NCI-H2081 treated with DMSO at 0.1 percent for 48 hours (cell line): ENCODE results near the gene ZNF217.
"Not testable (repeated sequence)": the region's sequence is repeated elsewhere in the genome, so short reads cannot be mapped to it uniquely, and the experiment has no call there.

Experiments used
- DNase-seq: peaks from one replicate; lab custom pipeline; 2025; lab: John Stamatoyannopoulos, UW

The ZNF217 gene

DNA sequence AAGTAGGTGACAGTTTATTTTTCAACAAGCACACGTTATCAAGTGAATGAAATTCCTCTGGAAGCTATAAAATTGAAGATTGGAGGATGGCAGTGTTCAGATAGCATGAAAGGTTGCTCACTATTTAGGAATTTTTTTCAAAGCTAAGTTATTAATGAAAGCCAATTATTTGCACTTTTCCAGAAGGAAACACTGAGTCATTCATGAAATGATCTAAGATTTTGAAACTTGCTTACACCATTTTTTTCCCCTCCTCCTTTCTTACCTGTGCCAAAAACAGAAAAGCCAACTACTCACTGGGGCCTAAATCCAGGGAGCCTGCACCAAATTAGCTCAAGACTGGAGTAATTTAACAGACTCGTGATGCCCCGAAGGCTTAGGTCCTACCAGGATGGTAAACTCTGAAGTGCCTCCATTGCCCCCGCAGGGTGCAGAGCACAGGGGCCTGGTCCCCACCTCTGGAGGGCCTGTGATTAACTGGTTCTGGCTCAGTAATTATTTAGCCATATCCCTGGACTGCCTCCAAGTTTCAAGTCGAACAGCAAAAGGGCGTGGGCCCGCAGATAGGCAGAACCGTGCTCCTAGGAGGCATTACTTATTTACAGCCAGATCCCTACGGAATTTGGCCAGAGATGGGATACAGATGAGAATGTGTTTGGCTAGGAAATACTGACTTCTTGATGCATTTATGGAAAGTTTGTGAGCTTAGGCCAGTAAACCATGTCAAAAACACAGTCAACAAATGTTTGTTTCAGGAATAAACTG is 28.0 kb upstream of the ZNF217 start:
- no peak for DNase-seq

DNA sequence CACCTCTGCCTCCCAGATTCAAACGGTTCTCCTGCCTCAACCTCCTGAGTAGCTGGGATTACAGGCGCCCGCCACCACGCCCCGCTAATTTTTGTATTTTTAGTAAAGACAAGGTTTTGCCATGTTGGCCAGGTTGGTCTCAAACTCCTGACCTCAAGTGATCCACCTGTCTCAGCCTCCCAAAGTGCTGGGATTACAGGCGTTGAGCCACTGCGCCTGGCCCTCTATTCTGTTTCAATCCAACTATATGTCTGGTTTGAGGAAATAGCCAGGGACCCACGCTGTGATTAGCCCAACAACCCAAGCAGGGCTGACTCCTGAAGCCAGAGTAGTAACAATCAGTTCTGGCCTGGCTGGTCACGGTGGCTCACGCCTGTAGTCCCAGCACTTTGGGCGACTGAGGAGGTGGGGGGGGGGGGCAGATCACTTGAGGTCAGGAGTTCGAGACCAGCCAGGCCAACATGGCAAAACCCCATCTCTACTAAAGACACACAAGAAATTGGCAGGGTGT is 24.9 kb upstream of the ZNF217 start:
- DNase-seq, result not testable (repeated sequence)

DNA sequence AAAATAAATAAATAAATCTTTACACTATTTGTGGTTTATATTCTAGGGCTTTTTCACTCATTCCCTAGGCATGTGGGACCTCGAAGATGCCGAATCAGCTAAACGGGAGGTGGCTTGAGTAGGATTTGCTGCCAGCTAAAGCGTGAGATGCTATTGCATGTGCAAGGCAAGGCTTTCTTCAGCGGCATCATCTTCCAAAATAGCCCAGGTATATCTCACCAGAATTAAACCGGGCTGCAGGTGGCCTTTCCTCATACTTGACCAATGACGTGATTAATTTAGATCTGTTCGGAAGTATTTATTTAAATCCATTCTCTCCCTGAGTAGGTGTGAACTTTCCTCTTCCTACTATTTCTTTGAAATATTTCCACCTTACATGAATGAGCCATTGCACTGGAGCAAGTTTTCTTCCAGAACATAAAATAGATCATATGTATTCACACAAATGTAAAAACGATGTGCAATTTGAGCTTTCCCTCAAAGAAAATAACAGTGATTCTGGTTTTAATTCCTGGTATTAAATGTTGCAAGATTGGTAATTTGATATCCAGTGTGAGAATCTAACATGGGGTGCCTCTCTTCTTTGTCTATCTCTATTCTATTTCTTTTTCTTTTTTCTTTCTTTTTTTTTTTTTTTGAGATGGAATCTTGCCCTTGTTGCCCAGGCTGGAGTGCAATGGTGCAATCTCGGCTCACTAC is 24.3 kb upstream of the ZNF217 start:
- no peak for DNase-seq

DNA sequence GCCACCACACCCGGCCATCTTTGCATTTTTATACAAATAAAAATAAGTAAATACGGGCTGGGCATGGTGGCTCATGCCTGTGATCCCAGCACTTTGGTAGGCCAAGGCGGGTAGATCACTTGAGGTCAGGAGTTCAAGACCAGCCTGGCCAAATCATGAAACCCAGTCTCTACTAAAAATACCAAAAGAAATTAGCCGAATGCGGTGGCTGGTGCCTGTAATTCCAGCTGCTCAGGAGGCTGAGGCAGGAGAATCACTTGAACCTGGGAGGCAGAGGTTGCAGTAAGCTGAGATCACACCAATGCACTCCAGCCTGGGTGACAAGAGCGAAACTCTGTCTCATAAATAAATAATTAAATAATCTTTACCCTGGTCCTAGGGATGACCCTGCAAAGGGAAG is 22.9 kb upstream of the ZNF217 start:
- DNase-seq, result not testable (repeated sequence)

DNA sequence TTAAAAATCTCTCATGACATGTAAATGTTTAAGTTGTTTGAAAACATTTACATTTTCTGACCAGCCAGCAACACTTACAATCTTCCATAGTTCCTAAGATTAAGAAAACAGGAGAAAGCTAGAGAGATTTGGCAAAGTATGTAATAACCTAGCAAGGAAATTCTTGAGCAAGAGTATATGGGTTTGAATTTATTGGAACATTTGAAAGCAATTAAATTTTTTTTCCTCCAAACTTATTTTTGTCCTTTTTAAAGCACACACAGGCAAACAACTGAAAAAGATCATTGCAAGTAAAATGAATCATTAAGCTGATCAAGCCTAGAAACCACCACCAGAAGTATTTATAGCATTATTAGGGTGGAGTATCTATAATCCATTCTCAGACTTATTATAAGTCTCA is 20.1 kb upstream of the ZNF217 start:
- no peak for DNase-seq

DNA sequence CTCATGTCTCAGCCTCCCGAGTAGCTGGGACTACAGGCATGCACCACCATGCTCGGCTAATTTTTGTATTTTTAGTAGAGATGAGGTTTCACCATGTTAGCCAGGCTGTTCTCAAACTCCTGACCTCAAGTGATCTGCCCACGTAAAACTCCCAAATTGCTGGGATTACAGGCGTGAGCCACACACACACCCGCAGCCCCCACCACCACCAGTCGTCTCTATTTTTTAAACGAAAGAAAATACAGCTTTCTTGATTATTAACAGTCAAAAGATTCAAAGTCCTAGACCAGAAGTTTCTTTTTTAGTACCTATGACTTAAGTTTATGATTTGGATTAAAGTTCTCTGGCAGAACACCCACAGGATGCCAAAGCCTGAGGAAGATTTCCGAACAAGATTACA is 18.6 kb upstream of the ZNF217 start:
- DNase-seq, result not testable (repeated sequence)

DNA sequence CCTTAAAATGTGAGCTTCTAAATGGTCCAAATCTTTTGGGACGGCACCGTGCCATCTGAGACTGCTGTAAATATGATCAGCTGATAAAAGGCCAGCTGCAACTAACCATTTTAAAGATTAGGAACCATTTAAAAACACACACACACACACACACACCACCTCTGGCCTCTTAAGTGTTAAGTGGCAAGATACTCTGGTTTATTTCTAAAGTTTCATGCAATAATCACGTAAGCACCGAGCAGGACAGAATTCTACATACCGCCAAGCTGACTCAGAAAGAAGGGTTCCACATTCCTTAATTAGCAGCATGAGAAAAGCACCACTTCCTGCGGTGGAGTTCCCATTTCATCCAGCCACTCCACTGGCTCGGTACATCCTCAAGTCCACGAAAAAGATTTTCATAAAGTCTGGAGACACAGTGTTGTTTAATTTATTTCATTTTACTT is 17.8 kb upstream of the ZNF217 start:
- no peak for DNase-seq

DNA sequence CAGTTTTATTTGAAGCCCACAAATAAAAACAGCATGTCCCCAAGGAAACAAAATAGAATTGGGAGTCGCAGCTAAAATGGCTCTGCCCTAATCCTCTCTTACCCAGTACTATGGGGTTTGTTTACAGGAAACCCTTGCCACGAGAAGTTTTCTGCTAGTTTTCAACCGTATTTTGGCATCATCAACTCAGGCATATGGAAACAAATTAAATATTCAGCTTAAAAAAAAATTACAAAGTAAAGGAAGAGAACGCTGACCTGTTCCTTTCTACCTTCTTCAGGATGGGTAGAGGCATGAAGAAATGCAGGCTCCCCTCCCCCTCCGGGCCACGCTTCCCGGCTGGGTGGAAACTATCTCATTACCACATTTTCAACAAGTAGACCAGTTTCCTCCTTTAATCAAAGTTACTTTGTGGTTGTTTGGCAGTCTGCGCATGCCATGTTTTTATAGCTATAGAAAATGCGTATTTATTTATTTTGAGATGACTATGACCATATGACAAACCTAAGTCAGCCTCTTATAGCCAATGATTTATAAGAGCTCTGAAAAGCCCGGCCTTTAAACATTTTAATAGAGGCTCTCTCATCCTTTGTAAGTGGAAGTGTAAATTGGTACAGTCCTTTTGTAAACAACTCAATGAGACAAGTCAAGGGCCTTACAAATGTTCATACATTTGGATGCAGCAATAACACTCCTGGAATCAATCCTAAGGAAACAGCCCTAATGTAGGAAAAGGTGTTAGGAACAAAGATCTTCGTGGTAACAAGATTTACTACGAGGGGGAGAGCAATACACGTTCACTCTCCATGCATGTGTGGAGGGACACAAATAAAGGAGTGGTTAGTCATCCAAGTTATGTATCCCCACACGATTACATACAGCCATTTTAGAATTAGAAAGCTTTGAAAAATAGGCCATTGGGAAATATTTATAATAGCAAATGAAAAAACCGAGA is 16.1 kb upstream of the ZNF217 start:
- DNase-seq, result no peak

DNA sequence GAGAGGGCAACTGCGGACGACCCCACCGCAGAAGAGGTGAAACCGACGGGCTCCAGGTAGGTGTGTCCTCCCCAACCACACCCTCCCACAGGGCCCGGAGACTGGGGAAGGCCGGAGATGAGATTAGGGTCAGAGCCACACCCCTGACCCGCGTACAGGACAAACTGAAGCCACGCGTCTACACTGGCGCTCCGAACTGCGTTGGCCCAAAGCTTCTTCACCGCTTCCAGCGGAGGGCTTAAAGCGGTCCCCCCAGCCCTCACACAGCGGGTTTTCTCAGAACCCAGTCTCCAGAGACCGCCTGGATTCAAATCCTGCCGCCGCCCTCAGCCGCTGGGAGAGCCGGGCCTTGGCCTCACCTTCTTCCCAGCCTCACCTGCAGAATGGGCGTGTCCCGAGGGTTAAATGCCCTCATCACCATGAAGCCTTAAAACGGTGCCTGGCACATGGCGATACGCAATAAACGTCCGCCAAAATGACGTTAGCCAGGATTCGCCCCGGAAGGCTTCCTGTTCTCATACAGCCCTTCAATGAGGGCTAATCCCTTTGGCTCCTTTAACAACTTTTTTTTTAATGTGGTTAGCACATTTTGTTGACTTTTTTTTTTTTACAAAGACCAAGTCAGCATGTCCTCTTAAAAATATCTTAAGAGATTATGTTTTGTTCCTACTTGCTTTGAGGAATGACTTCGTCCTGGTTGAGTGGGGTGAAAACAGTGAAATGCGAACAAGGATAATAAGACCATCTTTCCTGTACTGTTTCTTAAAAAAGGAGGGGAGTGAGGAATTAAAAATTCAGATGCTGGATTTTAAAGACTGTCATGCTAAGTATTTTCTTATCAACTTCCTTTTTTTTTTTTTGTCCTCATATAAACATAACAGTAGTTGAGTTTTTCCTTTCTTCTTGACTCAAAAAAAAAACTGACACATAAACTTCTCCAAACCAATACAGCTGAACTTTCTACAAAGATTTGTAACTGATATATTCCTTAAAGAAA is 15.1 kb upstream of the ZNF217 start:
- no peak for DNase-seq

DNA sequence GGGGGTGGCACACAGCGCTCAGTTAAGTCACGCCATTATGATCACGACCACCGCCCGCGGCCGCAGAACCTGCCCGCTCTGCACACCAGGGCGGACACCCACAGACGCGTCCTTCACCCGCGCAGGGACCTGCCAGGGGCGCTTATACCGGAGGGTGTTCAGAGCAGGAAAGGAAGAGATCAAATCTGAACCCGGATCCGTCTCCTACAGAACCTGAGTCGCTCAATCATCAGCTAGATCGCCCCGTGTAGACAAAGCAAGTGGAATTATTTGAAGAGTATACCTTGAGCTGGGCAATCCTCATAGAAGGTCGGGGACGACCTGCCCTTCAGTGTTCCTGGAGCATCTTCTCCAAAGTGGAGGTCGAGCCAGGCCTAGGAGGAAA is 14.4 kb upstream of the ZNF217 start:
- no peak for DNase-seq

DNA sequence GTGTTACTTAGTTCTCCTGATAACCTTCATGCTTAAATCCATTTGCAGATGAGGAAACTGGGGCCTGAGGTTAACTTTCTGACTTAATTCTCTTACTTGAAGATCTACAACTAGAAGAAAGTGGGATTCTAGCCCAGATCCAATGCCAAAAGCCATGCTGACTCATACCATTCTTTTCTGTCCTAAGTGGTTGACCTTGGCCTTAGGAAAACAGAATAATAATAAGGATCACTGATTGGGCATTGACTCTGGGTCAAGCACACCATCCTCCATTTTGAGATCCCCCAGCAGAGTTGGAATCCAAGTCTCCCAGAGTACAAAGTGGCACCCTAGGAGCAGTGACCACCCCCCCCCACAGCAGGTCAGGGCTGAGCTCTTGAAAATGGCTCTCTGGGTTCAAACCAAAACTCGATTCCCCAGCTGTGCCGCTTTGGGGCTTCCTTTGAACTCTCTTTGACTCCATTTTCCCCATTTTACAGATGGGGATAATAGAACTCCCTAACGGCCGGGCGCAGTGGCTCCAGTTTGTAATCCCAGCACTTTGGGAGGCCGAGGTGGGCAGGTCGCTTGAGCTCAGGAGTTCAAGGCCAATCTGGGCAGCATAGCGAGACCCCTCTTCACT is 12.8 kb upstream of the ZNF217 start:
- DNase-seq, result no peak

DNA sequence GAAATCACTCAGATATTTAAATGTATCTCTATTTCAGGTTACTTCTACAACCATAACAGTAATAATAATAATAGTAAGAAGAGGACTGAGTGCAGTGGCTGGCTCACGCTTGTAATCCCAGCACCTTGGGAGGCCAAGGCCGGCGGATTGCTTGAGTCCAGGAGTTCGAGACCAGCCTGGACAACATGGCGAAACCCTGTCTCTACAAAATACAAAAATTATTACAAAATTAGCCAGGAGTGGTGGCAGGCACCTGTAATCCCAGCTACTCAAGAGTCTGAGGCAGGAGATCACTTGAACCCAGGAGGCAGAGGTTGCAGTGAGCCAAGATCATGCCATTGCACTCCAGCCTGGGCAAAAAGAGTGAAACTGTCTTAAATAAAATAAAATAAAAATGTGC is 11.8 kb upstream of the ZNF217 start:
- not testable (repeated sequence) for DNase-seq

DNA sequence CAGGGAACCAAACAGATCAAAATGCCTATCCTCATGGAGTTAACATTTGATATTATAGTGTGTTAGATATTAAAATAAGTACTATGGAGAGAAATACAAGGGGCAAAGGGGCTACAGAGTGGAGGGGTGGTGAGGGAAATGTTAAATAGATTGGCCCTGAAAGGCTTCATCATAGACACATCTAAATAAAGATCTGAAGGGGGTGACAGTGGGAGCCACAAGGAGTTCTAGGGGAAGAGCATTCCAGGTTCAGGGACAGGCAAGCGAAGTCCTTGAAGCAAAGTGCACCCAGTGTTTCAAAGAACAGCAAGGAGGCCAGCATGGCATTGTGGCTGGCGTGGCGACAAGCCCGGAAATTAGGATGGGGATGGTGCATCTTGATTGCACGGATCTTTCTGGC is 11.2 kb upstream of the ZNF217 start:
- not testable (repeated sequence) for DNase-seq

DNA sequence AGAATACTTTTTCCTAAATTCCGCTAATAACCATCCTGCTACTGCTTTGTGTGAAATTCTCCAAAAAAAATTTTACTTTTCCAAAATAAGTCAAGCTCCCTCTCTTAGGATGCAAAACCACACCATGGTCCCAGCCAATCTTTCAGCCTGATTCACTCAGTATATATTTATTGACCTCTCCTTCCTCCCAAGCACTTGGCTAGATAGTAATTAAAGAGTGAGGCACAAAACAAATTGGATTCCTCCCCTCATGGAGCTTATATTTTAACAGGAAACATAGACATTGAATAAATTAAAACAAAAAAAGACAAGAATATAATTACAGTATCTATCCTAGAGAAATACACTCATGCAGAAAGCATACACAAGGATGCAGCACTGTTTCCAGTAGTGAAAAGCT is 9.0 kb upstream of the ZNF217 start:
- no peak for DNase-seq

DNA sequence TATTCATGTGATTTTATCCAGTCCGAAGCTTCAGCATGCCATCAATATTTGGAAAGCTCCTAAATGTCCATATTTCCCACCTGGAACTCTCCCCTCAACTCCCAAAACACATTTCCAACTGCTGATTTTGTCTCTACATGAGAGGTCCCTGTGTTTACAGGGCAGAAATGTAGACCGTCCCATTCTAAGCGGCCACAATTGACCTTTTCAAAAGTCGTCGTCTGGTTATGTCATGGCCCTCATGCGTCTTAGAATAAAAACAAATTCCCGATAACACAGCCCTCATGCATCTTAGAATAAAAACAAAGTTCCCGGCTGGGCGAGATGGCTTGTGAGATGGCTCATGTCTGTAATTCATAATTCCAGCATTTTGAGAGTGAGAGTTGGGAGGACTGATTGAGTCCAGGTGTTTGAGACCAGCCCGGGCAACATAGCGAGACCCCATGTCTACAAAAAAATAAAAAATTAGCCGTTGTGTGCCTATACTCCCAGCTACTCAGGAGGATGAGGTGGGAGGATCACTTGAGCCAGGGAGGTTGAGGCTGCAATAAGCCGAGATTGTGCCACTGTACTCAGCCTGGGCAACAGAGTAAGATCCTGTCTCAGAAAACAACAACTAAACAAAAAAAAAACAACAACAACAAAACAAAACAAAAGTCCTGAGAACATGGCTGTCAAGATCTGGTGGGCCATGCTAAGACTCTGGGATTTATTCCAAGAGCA is 6.4 kb upstream of the ZNF217 start:
- no peak for DNase-seq

DNA sequence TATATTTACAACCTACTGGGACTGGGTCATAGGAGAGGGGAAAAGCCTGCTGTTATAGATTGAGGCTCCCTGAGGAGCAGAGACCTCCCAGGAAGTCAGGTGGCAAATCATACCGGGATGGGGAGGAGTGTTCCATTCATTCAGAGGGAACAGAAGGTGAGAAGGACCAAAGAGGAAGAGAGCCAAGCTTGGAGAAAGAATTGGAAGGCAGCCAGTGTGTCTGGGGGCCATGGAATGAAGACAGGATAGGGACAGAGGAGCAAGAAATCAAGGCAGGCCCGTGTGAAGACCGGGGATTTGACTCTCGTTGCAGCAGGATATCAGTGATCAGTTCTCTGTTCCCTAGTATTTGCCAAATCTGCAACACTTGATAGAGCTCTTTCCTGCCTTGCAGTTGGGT is 5.7 kb upstream of the ZNF217 start:
- no peak for DNase-seq

DNA sequence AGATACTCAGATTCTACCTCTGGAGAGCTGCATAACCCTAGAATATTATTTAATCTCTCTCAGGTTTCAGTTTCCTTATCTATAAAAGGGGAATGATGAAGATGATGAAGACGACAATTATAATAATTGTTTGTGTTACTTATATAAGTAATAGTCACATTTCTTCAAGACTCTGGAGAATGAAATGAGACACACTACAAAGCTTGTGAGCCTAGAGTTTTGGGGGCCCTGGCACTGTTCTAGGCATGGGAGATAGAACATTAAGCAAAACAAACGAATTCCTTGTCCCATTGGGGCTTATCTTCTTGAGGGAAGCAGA is 5.4 kb upstream of the ZNF217 start:
- DNase-seq, result no peak

DNA sequence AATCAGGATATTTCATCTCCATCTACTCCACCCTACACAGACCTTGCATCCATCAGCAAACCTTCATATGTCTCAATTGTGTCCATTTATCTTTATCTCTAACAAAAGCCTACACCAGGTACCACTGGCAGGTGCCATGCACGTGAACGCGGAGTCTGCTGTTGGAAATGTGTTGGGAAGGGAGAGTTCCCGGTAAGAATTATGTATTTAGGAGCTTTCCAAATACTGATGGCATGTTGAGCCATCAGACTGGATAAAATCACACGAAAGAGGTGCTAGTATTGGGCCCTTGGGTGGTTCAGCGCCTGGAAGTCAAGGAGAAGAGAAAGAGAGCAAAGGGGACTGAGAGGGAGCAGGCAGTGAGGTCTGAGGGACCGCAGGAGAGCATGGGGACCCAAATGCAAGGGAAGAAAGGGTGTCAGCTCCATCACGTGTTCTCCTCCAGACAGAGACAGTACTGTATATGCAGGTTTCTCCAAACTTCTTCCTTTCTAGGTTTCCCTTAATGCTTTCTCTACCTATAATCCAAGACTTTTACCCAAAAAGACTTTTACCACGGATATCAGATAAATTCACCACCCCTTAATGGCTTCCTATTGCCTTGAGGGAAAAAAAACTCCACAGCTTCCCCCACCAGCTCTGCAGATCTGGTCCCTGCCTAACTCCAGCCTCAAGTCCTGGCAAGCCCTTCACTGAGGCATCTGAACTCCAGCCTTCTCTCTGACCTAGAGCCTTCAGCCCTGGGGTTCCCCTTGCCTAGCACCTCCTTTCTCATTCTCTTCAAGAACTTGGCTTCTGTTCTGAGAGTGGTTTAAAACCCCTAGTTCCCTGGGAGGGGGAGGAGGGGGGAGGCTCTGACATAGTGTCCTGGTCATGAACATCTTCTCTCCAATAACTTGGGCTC is 4.8 kb upstream of the ZNF217 start:
- no peak for DNase-seq

DNA sequence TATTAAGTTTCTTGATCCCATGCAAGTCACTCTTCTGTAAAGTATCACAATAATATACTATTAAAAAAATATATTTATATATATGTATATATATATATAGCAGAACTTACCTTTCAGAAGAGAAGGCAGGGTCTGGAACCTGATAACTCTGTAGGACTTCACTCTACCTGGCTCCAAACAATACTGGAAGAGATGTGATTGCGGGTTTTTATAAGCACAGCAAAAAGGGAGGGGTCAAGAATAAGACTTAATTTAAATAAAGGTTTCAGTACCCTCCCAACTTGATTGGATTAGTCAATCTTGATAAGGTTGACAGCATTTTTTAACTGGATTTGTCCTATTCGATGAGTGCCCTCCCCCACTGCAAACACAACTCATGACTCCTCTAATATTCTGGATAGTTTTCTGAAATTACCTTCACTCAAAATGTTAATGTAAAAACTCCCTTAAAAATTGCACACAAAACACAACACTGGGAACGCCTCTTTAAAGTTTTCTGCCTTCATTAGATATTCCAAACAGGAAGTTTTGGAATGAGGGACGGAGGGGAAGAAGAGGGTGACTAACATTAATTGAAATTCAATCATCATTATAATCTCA is 4.0 kb upstream of the ZNF217 start:
- no peak for DNase-seq
